ENCODE data around the gene MAGOHB.
"Not testable (repeated sequence)": the region's sequence is repeated elsewhere in the genome, so short reads cannot be mapped to it uniquely, and the experiment has no call there.

Gene MAGOHB

DNA sequence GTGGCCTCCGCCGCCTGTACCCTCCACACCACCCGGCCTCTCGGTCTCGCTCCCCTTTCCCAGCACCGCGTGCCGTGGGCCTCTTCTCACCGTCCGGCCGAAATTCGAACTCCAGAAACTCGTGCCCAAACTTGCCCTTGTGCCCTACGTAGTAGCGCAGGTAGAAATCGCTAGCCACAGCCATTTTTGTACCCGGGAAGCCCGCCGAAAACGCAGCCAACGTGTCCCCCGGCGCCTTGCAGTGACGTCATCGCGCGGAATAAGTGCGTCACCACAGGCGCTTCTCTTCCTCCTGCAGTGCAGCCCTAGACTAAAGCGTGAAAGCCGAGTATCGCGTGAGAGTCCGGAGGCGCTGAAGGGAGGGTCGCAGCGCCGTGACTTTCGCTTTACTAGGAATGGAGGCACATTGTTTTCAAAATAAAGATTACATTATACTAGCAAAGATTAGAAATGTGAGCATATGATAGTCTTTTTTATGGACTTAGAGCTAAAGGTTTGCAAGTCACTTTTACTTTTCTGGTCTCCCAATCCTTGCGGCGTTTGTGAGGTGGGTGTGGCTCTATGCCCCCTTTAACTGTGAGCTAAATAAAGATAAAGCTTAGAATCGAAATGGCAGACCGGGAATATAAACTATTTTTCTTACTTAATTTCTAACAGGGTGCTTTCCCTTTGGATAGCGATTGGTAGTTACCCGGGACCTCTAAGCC lies at the start of gene MAGOHB:
TSS of gene MAGOHB (minus strand) at position 261 of the 707 bp plus-strand sequence. CDS start at position 184, 77 bp downstream.
- DNase-seq: peak; percentile 61 to 84

DNA sequence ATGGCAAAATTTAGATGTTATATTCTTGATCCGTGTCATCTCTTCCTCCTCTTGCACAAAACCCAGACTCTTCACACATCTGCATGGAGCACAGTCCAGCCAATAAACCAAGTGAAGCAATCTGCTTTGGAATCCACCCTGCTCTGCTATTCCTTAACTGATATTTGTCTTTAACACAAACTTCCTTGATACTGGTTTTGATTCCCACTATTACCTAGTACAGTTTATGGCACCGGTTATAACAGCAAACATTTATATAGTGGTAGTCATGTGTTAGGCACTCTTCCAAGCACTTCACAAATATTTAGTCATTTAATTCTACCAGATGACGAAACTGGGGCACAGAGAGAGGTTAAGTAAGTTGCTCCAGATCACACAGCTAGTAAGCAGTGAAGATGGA lies 47.9 kb upstream of the MAGOHB start:
- no peak for DNase-seq

GRCh38 chr12:10654003-10654402 lies 40.6 kb upstream of the MAGOHB start:
- no peak for DNase-seq

DNA sequence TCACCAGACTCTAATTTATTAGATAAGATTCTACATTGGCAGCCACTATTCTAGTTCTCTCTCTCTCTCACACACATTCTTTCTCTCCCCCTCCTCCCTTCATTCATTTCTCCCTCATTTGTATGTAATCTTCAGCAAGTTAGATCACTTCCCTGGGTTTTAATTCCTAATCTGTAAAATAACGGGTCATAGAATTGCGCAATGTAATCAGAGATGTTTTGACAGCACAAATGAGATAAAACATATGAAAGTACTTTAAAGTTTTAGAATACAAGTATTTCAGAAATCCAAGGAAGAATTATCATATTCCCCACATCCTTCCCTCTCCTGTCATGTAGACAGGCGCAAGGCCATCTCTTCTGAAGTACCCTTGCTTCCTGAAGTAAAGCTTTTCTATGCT lies 38.8 kb upstream of the MAGOHB start:
- no peak for DNase-seq

DNA sequence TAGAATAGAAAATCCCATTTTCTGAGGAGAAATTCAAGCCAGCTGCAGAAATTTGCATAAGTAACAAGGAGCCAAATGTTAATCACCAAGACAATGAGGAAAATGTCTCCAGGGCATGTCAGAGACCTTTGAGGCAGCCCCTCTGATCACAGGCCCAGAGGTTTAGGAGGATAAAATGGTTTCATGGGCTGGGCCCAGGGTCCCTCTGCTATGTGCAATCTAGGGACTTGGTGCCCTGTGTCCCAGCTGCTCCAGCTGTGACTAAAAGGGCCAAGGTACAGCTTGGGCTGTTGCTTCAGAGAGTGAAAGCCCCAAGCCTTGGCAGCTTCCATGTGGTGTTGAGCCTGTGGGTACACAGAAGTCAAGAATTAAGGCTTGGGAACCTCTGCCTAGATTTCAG lies 33.2 kb upstream of the MAGOHB start:
- DNase-seq: not testable (repeated sequence)

GRCh38 chr12:10645910-10646309 lies 32.5 kb upstream of the MAGOHB start:
- no peak for DNase-seq

DNA sequence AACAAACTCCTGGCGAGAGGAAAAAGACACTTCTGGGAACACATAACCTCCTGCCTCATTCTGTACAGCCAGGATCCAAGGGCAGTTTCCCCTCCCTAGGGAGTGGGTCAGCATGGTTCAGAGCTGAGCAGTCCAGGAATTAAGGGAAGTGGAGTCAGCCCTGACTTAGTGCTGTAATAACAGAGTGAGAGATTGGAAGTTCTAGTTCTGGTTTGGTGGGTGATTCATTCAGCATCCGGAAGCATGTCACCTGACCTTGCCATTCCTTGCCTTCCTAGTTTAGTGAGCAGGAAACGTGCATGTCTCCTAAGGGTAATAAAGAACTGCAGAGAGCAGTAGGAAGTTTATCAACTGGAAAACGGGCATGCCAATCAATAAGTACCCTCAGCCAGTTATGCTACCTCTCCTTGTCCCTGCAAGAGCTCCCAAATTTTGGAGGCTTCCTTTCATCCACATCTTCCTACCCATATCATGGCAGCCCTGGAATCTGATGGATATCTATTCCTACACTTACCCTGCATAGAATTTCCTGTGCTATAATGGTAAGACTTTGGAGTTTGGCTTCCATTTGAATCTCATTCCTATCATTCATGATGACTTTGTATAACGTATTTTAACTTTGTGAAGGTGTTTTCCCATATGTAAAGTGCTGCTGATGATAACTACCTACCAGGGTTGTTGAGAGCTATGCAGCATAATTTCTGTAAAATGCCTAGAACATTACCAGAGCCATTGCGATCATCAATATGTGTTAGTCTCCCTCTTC lies 28.5 kb upstream of the MAGOHB start:
- no peak for DNase-seq

- DNase-seq: no peak
Observed at GRCh38 chr12:10638728-10639127, 25.3 kb upstream of the MAGOHB start.

DNA sequence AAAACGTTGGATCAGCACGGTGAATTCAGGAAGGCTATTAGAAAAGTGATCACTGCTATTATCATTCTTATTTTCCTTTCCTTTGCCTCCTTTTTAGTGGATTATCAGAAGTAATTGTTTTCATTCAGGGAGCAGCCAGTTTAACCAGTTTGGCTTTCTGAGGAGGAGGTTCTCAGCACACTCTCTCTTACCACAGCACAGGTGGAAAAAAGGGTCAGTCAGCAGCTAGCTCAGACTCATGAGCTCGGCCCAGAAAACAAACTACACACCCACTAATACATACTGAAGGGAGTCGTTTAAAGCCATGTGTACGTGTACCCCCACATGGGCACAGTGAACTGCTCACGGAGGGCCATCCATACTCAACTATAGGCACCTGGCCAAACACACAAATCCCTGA lies 23.2 kb upstream of the MAGOHB start:
- no peak for DNase-seq

- no peak for DNase-seq
Observed at GRCh38 chr12:10636124-10636523, 22.7 kb upstream of the MAGOHB start.

DNA sequence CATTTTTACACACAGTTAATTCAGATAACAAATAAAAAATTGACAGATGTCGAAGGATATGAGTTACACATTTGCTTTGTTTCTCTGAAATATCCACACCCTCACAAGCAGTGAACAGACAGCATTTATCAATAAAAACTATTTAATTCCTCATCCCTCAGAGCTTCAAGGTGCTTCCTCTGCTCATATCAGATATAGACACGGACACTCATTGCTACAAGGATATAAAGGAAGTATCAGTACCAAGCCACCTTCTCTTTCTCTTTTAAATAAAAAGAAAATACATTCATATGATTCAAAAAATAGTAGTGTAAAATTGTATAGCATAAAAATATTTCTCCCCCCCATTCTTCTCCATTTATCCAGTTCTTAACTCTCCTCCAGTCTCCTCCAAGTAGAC lies 21.9 kb upstream of the MAGOHB start:
- DNase-seq: no peak

DNA sequence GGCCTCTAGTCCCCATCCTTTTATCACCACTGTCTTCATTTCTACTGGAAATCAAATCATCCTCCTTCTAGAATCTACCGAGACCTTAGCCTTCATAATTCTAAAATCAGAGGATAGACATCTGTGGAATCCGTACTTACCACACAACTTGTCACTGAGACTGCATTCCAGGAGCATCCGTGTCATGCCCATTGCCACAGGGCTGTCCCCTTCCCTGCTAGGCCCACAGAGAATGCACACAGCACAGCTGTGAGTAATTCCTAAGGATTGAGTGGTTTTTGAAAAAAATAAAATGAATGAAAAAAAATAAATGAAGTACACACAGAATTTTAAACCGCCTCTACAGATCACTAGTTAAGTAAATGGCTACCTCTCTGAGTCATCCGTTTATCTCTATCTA lies 21.0 kb upstream of the MAGOHB start:
- DNase-seq: no peak

DNA sequence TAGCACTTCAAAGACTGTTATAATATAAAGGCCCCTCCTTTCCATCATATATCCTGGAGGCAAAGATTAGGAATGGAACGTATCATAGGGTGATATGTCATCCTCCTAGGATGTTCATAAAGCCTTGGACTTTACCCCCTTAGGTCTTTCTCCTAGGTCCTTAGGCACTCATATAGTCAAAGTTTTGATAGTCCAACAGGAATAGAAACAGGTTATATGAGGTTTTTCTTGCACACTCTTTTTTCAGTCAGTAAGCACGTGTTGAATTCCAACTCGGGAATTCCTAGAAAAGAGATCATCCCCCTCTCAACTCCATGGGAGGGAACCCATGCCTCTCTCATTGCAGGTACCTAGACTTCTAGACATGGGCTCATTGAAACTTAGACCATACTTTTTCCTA lies 20.1 kb upstream of the MAGOHB start:
- DNase-seq: no peak

- no peak for DNase-seq
Observed at GRCh38 chr12:10632226-10632625, 18.8 kb upstream of the MAGOHB start.

- no peak for DNase-seq
Observed at GRCh38 chr12:10624605-10625004, 11.2 kb upstream of the MAGOHB start.

- DNase-seq: no peak
Observed at GRCh38 chr12:10623131-10623530, 9.7 kb upstream of the MAGOHB start.

GRCh38 chr12:10621278-10621677 lies 7.9 kb upstream of the MAGOHB start:
- DNase-seq: no peak

DNA sequence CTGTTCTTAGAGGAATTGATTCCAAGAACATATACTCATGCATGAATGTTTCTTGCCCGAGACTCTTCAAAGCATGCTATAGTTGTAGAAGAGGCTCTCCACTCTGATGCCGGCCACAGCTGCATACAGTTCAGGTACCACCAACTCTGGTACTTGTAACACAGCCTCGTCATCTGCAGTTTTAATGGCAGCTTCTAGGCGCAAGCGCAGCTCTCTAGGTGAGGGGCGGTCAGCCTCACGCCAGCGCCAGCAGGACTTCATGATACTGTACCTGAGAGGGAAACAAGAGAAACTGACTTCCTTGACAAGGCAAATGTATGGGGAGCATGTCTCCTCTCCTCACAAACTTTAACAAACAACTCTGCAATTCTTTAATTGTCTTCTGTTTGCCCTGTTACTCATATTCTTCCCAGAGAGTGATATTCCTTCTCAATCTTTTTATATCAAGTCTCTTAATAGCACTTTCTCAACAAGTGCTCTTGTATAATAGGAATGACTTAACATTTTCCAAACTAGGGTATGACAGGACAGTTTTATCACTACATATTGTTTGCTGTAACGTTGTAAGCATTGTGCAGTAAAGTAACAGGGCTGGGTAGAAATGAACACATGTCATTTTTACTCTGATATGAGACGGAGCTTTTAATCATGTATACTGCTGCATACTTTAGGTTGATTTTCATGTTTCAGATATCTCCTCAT lies 6.8 kb upstream of the MAGOHB start:
- DNase-seq: no peak

- DNase-seq: no peak
Observed at GRCh38 chr12:10618338-10618987, 5.1 kb upstream of the MAGOHB start.

GRCh38 chr12:10617863-10618262 lies 4.5 kb upstream of the MAGOHB start:
- DNase-seq: no peak

DNA sequence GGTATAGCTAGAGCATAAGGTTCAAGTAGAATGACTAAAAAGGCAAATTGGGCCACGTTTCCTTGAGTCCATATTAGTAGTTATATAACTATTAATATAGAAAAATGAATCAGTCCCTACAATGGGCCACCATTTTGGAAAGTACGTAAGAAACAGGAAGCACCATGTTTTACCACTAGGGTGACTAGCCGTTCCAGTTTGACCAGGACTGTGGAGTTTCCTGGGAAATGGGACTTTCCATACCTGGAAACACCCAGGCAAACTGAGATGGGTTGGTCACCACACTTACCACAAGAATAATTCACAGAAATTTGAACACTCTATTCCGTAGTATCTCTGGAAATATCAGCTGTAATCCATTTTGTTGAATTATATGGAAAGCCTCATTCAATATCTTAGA lies 2.1 kb upstream of the MAGOHB start:
- DNase-seq: no peak

- DNase-seq: no peak
Observed at GRCh38 chr12:10614056-10614370, 604 bp upstream of the MAGOHB start.

- peak in 1 of 2 donors; percentile 12 for DNase-seq
Observed at GRCh38 chr12:10612984-10613348, 443 bp downstream of the MAGOHB start.

- no peak for DNase-seq
Observed at GRCh38 chr12:10612110-10612509, 1.3 kb downstream of the MAGOHB start.

Data from hippocampal formation (tissue), 2 donors.